ENCODE measurements around the gene KCNQ4.

The KCNQ4 gene

DNA sequence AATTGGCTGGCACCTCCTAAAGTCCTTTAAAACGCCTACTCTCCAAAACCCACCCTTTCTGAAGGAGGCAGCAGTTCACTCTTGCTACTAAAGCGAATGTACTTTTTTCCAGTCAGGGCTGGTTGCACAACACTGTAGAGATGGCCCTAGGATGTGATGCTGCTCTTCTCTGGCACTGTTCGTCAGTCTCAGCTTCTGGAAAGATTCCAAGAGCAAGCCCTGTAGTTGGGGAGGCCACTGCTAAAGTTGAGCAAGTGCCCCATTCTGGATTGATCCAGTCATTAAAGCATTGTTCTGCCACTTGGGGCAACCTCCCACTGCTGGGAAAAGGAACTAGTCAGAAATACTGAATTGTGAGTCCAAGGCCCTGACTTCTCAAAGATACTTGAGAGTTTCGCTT is 28.5 kb upstream of the KCNQ4 start:
- no peak for DNase-seq

DNA sequence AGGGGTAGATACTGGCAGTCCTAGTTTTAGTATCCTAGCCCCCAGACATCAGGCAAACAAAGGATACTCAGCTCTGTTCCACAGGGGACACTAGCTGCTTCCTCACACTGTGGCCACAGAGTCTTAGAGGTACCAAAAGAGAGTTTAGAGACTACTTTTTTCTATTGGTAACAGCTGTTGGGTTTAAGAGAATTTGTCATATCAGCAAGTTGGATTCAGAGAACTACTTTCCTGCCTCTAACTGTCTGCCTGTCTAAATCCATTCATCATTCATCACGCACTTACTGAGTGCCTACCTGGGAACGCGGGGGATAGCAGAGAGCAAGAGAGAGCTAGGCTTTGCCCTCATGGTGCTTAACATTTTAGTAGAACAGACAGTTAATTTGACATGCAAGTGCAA is 27.1 kb upstream of the KCNQ4 start:
- no peak for DNase-seq

DNA sequence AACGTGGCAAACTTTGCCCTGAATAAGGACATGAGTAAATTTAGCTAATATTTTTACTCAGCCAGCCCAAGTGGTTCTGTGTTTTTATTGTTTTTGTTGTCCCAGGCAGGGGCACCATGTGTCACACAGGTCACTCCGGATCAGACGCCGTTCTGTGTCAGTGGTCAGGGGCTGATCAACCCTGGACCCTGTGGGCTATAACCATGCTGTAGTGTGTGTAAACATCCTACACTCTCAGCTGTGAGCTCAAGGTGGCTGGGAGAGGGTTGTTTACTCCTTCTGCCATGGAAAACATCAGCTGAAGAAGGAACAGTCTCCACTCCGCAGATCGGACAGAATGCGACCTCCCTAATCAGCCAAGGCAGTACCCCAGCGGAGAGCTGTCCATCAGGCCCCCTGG is 26.5 kb upstream of the KCNQ4 start:
- DNase-seq, result no peak

DNA sequence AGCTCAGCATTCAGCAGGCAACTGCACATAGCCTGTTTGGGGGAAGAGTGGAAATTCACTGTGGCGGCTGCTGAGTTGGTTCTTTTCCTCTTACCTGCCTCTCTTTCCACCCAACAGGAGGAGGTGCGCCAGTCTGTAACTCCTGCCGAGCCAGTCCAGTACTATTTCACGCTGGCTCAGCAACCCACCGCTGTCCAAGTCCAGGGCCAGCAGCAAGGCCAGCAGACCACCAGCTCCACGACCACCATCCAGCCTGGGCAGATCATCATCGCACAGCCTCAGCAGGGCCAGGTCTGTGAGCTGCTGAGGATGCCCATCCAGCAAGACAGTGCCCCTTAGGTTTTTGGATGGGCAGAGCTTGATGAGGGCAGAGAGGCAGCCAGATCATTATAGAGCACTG is 25.6 kb upstream of the KCNQ4 start:
- DNase-seq, result no peak

DNA sequence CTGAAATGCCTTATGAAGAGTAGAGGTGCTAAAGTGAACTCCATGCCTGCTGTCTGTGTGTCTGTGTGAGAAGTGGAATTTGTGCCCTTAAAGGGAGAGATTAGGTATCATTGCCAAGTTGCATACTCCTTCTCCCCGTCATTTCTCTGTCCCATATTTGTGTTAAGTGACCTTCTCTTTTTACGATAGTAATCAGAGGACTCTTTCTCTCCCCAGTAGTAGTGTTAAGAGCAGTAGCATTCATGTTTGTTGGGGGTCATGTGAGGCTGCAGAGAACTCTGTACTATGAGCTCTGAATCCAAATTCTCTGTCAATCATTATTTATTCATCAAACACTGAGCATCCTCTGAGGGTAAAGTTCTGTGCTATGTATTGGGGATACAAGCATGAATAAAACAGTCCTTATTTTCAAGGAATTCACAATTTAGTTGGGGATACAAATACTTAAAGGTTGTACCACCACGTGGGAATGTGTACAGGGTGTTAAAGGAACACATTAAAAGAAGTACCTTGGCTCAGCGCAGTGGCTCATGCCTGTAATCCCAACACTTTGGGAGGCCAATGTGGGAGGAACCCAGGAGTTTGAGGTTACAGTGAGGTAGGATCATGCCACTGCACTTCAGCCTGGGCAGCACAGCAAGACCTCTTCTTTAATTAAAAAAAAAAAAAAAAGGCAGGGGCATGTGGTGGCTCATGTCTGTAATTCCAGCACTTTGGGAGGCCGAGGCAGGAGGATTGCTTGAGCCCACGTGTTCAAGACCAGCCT is 24.8 kb upstream of the KCNQ4 start:
- no peak for DNase-seq

DNA sequence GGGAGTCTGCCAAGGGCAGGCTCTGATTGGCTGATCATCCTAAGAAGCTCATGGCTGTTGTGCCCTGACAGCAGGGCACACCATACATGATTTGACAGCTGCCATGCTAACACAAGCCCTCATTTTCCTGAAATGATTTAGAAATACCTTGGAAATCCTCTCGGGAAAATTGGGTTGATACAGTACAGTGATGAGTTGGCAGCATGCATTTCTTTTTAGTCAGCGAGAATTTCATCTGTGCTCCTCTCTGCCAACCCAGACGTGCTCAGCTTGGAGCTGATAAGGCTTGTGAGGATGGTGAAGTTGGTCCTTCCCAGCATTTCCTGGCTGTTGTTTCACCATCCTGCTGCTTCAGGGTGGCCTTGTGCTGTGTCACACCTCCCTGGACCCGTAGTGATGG is 22.6 kb upstream of the KCNQ4 start:
- DNase-seq, result no peak

DNA sequence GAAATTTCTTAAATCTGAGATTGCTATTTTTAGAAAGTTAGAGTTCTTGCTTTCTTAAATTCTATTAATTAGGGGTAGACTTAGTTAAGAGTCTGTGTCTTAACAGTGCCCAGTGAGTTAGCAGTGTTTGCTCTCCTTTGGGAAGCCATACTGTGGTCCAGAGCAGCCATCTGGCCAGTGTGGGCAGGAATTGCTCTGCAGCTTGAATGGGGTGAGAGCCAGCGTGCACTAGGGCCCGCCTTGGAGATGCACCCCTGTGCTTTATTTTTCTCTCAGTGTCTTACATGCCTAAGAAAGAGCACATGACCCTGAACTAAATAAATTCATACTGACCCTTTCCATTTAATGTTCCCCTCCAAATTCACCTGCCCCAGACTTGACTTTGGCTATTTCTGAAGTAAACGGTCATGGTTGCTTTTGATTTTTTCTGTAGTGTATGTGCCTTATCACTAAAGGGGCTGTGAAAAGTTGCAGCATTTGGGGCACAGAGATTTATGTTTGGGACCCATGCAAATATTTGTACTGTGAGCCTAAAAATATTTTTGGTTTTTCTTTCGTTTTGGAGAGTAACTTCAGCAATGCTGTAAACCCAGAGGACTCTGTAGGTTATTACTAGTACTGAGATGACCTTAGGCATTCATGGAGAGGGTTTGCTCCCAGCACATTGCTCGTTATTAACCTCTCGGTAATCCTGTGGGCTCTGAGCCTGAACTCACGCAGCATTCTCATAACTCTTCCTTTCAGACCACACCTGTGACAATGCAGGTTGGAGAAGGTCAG is 21.3 kb upstream of the KCNQ4 start:
- DNase-seq, result no peak

DNA sequence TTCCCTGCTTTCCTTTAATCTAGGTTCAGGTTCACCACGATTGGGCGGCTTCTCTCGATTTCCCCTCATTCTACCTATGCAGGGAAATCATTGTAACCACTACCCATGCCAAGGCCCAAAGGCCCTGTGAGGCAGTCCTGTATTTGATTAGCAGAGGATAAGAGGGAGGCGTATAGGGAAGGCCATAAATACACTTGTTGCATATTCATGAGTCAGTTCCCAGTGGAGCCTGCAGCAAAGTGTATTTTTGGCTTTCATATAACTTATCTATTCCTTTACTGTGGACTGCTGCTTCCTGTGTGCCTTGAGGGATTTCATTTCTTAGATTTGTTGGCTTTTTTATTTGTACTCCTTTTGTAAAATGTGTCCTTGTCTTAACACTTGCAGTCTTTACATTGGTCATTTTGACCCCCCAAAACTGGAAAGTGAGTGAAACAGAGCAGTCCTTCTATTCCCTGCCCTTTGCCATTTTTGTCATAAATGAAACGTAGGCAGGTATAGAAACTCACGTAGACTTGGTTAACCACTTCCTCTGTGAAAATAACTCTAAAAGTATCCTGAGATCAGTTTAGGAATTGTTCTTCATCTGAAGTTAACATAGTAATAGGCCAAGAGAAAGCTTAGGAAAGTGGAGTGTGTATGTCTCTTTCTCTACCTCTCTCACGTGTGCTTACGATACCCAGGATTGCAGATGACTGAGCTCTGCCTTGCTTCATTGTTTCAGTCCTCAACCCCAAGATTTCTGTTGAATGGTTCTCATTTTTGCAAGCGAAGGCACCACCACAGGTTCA is 19.6 kb upstream of the KCNQ4 start:
- DNase-seq, result peak; percentile 6

DNA sequence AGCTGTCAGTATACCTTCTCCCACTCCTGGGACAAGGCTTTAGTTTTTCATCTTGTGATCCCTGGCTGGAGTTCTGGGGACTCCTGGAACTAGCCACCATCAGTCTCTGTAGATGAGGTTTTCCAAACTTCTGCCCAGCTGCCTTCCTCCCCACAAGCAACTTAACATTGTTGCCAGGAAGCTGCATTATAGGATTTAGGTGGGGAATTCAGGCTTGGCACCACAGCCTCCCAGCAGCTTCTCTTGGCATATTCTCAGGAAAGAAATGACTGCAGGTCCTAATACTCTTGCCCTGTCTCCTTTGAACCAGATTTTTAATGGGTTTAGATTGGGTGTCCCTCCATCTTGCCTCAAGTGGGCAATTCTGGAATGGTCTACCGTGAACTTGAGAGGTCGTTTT is 18.6 kb upstream of the KCNQ4 start:
- no peak for DNase-seq

DNA sequence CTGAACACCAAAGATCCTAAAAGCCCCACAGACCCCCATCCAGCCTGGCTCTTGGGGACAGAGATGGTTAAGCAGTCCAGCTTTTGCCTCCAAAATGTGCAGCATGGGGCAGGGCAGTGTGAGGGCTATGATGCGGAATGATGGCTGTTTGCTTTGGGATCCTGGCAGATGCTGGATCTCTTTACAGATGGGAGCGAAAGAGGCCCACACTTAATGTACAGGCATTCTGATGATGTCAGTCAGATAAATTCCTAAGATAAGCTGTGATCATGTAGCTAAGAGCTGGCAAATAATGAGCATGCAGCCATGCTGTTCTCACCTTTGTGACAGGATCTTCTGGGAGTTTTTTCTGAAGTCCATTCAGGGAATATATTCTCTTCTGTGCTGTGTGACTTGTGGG is 17.6 kb upstream of the KCNQ4 start:
- DNase-seq, result no peak

DNA sequence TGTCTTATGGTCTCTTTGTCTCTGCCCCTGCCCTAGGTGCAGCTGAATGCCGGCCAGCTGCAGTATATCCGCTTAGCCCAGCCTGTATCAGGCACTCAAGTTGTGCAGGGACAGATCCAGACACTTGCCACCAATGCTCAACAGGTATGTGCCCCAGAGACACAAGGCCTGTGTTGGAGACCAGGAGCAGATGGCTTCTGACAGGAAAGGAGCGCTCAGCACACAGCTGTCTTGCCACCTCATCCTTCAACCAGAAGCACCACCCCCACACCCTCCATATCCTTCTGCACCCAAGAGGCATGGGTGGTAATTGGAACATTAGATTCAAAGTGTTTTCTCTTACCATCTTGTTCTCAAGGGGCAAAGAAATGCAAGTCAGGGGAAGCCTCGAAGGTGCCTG is 17.0 kb upstream of the KCNQ4 start:
- no peak for DNase-seq

DNA sequence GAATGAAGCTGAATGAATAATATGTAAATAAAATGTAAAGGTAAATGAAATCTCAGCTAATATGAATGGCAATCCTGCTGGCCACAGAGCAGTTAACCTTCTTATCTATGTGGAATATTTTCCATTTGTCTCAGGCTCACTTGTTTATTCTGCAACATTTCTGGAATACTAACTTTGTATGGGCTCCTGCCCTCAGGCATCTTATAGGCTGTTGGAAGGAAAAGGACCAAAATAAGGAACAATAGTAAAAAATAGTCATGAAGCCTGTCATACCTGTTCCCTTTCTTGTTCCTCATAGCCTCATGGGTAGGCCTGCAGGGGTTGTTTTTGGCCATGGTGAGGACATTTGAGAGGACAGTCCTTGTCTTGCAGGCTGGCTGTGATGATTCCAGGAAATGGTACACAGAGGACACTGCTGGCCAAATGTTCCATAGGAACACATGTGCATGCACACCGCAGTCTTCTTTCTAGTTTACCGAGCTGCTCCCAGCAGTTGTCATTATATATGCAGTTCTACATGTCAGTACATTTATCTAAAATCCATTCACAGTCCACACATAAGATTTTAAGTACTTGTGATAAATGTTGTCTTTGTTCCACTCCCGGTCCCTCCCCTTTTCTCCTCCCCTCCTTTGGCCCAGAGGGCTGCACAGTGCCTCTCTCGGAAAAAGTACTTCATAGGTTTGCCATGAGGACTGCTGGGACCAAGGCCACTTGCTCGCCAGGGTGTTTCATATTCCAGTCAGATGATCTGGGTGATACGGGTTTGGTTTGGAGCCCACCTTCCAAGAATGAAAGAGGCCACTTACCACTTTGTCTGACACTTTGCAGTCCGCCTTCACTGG is 15.2 kb upstream of the KCNQ4 start:
- DNase-seq, result no peak

DNA sequence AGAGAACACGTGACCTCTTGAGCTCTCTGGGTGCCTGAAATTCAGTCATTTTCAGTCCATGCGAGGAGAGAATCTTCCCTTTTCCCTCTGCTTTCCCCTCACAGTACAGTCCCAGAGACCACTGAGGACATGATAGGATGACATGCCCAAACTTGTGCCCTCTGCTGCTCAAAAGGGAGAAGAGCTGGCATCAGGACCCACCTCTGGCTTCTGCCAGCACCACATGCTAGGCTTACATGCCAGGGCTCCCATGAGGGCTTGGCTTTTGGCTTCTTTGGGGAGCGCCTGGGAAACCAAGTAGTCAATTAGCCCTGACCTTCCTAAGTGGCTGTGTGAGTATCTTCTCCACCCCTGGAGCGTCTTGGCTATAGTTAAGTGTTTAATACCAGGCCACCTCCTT is 13.8 kb upstream of the KCNQ4 start:
- DNase-seq, result no peak

DNA sequence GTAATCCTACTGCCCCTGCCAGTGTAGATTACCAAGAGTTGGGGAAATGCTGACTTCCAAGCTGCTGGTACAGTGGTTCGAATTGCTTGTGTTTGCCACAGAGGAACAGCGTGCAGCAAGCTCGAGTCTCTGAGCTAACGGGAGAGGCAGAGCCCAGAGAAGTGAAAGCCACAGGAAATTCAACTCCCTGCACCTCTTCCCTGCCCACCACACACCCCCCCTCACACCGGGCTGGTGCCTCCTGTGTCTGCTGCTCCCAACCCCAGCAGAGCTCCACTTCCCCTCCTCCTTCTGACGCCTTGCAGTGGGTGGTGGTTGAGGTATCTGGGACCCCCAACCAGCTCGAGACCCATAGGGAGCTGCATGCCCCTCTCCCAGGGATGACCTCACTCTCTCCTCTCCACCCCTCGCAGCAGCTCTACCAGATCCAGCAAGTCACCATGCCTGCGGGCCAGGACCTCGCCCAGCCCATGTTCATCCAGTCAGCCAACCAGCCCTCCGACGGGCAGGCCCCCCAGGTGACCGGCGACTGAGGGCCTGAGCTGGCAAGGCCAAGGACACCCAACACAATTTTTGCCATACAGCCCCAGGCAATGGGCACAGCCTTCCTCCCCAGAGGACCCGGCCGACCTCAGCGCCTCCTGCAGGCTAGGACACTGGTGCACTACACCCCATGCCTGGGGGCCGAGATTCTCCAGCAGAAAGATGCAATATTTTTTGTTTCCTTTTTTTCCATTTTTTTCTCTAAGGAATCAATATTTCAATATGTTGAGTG is 13.1 kb upstream of the KCNQ4 start:
- no peak for DNase-seq

DNA sequence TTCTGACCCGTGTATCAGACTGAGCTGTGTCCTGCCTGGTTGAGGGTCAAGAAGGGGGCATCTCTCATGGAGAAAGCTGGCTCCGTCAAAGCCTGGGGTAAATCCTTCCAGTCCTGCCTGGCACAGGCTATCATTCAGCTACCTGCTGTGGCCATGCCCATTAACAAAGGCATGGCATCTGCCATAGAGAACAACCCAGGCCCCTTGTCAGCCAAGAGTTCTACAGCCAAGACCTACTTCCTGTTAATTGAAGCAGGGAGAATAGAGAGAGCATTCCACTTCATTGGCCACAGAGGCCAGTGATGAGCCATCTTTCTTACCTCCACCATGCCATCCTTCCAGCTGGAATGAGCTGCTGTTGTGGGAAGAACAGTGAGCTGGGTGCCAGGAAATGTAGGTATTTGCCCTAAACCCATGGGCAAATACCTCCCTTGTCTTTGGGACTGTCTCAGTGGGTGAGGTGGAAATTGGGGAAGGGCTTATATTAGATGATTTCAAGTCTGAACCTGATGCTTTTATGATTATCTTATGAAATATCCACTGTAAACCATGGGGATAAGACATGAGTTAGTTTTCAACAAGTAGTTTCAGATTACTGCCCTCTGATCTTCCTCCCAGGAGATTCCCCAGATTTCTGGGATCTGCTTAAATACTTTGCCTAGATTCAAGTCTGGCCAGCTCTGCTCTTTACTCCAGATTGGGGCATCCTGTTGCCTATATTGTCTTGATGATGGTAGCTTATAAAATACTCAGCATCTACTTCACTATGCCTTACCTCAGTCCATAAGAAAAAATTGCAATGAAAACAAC is 11.2 kb upstream of the KCNQ4 start:
- no peak for DNase-seq

DNA sequence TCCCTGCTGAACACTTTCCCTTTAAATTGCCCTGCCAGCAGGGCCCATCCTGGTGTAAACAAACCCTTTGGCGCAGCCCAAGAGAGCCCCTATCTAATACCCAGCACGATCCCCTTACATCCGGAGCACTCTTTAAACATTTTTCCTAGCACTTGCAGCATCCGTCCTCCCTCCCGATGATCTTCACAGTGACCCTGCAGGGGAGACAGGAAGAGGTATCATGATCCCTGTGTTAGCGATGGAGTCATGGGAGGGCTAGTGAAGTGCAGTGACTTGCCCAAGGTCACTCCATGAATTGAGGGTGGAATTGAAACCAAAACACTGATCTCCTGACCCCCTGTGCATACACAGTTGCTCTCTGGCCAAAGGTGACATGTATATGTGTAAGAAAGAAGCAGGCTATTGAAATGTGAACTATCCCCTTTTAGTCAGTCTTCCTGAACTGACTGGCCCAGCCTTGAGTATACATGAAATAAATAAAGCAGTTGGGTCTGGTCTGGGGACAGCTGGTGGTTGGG is 9.8 kb upstream of the KCNQ4 start:
- DNase-seq, result no peak

DNA sequence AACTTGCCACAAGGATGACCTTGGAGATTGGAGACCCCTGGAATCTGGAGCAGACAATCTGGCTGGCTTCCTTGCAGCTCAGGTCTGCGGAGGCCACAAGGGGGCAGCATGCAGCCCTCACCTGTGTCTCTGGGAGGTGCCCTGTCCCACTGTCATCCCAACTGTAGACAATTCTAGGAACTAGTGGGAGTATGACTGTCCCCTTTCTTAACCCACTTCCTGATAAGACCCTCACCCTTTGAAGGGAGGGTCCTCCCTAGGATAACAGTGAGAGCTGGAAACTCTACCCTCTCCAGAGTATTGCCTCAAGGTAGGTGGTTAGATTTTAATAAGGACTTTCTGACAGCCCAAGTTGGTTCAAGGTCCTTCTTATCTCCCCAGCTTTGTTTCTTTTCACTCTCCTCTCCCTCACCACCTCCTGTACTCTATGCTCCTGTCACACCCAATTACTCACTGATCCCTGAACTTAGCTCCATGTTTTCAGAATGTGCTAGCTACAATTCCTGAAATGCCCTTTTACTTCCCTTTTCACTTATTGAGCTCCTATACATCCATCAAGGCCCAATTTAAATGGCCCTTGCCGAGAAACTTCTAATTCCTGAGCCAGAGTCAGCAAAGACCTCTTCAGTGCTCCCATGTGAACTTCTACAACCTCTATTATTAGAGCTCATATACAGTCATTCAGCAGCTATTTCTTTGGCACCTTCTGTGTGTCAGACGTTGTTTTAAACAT is 9.2 kb upstream of the KCNQ4 start:
- peak; percentile 60 for DNase-seq

DNA sequence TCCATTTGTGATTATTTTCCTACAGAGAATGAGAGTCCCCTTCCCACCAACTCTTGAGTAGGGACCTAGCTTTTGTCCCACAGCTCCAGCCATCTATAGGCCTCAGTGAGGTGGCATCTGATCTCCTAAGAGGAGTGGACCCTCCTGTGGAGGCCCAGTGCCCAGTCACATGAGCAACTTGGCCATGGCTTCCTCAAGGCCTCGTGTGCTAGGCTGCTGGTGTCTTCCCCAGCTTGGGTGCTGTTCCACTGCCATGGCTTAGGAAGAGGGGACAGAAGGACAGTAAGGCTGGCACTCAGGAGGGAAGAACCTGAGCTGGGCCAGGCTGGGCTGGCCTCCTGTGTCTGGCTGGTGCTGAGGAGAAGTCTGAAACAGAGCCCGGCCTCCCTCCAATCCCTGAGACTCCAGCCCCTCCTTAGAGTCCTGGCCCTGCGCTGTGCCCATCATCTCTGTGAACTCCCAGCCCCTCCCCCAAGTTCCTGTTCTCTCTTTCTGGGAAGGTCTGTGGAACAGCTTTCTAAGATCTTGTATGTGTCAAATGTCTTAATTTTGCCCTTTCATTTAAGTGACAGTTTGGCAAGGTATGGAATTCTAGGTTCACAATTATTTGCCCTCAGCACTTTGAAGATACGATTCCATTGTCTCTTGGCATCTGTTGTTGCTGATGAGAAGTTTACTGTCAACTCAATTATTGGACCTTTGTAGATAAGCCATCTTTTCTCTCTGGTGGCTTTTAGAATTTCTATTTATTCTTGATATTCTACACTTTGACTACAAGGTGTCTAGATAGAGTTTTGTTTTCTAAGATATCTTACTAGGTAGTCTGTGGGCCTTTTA is 7.1 kb upstream of the KCNQ4 start:
- DNase-seq, result no peak

Data from CD4-positive, alpha-beta T cell treated with Interleukin-21 for 1 hour (primary cell).